Tibial artery (tissue), 4 donors: Measurements from ENCODE around the gene SPTBN2.

ENCODE experiments used
- DNase-seq, 2 donors: peaks; one replicate each; pipeline ENCODE4 v3.0.0-alpha.2; 2019
- H3K27ac ChIP-seq, 2 donors: fragments of 200-600 bp; sonication (generic) in 1 of 2; 1 replicate in 1 of 2; 2 replicates in 1 of 2; pipeline ENCODE4 v1.5.1; 2018 to 2019; ENCODE audit warnings: mild to moderate bottlenecking in 1 of 2
- H3K27me3 ChIP-seq, 2 donors: fragments of 200-600 bp; sonication (generic) in 1 of 2; one replicate each; pipeline versions ENCODE4 v1.5.1 to v1.6.0; 2016 to 2019
- H3K36me3 ChIP-seq, 3 donors: fragments of 200-600 bp; sonication (generic) in 2 of 3; one replicate each; pipeline ENCODE4 v1.5.1; 2016 to 2019; ENCODE audit warnings: mild to moderate bottlenecking in 2 of 3
- H3K4me1 ChIP-seq, 4 donors: fragments of 200-600 bp; sonication (generic) in 2 of 4; 1 replicate in 3 of 4; 2 replicates in 1 of 4; pipeline ENCODE4 v1.5.1; 2016 to 2019
- H3K4me3 ChIP-seq, 2 donors: fragments of 200-600 bp; sonication (generic) in 1 of 2; 1 replicate in 1 of 2; 2 replicates in 1 of 2; pipeline ENCODE4 v1.5.1; 2018 to 2019; ENCODE audit warnings: mild to moderate bottlenecking in 2 of 2
- H3K9me3 ChIP-seq, 3 donors: fragments of 200-600 bp; sonication (generic) in 1 of 3; one replicate each; pipeline ENCODE4 v1.5.1; 2016 to 2019
- intact Hi-C: fragments of 100-400 bp; cut with DNase I; formaldehyde crosslinking; loops from one replicate; pipeline ENCODE4 v1.15.0; 2023; ENCODE audit warnings: low total_unique reads
- TF ChIP-seq, protein P1 (sequence below), 2 experiments: fragments of 200-600 bp in 1 of 2; fragments of 450-650 bp in 1 of 2; IDR thresholded peaks; one replicate each; pipeline ENCODE4 v1.5.1; 2017 to 2019; ENCODE audit warnings: antibody characterized with exemption in 2 of 2, mild to moderate bottlenecking in 1 of 2, moderate library complexity in 1 of 2

SPTBN2 gene

DNA sequence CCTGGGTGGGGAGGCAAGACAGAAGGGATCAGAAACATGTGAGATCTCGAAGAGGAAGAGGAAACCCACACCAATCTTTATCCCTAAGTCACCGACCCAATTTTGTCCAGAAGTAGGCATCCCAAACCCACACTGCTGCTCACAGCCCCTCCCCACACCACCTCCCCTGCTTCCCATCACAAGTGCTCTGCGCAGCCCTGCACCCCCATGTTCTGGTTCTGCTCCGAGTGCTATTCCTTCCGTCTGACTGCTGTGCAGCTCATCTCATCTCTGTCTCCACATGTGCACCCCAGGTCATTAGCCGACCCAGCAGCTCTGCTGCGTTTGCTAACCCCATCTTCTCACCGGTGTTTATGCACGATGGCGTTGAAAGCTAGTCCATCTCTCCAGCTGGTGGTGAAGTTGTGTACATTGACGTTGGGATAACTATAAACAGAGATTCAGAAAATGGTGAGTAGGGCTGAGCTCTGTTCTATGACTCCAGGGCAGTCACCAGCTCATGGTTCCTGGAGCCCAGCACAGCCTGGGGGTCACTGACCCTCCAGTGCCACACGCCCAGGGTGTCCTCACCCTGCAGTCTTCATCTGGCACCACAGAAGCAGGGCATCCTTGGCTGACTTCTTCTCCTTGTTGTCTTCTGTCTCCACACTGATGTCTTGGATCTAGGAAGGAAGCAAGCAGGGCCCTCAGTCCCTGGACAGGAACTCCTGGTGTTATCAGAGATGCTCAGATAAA, 15.1 kb downstream of the SPTBN2 start:
- Histone ChIP-seq H3K4me1 (no peaks in the 10 kb centered on the region), H3K27me3 (peaks cover 0 to 17% of the 10 kb centered on the region in 2 donors), H3K36me3 (peaks cover 0 to 10% (median 0%) of the 10 kb centered on the region in 3 donors), H3K9me3 (no peaks in the 10 kb centered on the region), H3K27ac (no peak overlapping the region), H3K4me3 (no peak overlapping the region)
- intact Hi-C loops: no loop called here
- TF ChIP-seq, protein P1, sequence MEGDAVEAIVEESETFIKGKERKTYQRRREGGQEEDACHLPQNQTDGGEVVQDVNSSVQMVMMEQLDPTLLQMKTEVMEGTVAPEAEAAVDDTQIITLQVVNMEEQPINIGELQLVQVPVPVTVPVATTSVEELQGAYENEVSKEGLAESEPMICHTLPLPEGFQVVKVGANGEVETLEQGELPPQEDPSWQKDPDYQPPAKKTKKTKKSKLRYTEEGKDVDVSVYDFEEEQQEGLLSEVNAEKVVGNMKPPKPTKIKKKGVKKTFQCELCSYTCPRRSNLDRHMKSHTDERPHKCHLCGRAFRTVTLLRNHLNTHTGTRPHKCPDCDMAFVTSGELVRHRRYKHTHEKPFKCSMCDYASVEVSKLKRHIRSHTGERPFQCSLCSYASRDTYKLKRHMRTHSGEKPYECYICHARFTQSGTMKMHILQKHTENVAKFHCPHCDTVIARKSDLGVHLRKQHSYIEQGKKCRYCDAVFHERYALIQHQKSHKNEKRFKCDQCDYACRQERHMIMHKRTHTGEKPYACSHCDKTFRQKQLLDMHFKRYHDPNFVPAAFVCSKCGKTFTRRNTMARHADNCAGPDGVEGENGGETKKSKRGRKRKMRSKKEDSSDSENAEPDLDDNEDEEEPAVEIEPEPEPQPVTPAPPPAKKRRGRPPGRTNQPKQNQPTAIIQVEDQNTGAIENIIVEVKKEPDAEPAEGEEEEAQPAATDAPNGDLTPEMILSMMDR (IDR thresholded peaks at IDR 0.05): no peak
- DNase-seq: no peak

DNA sequence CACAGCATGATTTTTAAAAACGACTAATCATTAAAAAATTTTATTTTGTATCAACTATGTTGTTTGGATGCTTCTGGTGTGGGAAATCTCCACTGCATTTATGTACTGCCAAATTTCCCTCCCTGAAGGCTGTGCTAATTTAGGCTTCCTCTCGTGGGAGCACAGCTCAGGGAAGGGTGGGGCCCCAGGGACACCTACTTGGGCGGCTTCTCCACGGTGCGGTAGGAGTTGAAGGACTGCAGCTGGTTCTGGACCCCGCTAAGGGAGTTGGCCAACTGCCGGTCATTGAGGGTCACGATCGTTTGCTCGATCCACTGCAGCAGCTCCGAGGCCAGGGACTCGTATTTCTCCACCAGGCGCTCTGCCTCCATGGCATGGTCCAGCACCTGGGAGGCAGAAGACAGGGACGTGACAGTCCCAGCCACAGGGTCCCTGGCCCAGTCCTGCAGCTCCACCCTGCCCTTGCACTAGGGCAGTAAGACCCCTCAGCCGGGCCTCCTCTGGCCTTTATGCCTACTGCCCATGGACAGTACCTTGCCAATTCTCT, 18.6 kb downstream of the SPTBN2 start:
- Histone ChIP-seq H3K27me3 (peaks cover 0 to 4% of the 10 kb centered on the region in 2 donors), H3K4me1 (no peaks in the 10 kb centered on the region), H3K36me3 (peaks cover 0 to 27% (median 0%) of the 10 kb centered on the region in 3 donors), H3K4me3 (no peak overlapping the region), H3K9me3 (no peaks in the 10 kb centered on the region), H3K27ac (no peak overlapping the region)
- DNase-seq: no peak
- TF ChIP-seq, protein P1 (IDR thresholded peaks at IDR 0.05): no peak
- intact Hi-C loops: no loop called here

DNA sequence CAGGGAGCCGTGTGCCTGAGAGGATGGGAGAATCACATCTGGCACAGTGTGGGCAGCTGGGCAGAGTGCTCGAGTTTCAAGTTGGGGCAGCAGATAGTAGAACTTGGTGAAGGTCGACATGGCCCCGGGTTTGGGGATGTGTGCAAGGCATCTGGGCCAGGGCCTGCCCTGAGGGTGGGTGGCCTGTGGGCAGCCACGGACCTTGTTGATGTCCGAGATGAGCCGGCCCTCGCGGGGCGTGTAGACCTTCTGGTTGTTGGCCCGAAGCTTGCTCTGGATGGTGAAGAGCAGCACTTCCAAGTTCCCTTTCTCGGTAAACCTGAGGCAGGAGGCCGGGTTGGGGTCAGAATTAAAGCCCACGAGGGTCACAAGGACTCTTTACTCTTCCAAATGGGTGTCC, 20.3 kb downstream of the SPTBN2 start:
- intact Hi-C loops: no loop called here
- no peak overlapping the region for H3K27ac ChIP-seq
- DNase-seq: no peak
- peaks cover 0 to 34% (median 0%) of the 10 kb centered on the region in 3 donors for H3K36me3 ChIP-seq
- no peak overlapping the region for H3K4me3 ChIP-seq
- TF ChIP-seq, protein P1 (IDR thresholded peaks at IDR 0.05): no peak
- H3K9me3 ChIP-seq: no peaks in the 10 kb centered on the region
- no peaks in the 10 kb centered on the region for H3K27me3 ChIP-seq
- no peaks in the 10 kb centered on the region for H3K4me1 ChIP-seq

DNA sequence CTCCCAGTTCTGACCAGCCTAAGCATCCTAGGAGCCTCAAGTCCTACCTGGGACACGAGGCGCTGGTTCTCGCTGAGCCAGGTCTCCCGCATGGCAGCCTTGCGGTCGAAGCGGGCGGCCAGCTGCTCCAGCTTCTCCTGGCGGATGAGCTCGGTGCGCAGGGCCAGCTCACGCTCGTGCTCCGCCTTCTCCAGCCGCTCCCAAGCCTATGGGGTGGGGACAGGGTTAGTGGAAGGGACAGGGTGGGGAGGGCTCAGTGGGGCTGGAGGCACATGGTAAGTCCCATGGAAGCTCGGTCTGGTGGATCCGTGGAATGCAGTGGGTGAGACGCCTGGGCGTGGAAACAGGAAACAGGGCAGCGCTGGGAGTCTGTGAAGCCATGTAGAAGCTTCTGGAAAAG, 20.9 kb downstream of the SPTBN2 start:
- TF ChIP-seq, protein P1 (IDR thresholded peaks at IDR 0.05): no peak
- Histone ChIP-seq H3K4me1 (no peaks in the 10 kb centered on the region), H3K9me3 (no peaks in the 10 kb centered on the region), H3K27me3 (no peaks in the 10 kb centered on the region), H3K4me3 (no peak overlapping the region), H3K36me3 (peaks cover 0 to 34% (median 0%) of the 10 kb centered on the region in 3 donors), H3K27ac (no peak overlapping the region)
- no peak for DNase-seq
- intact Hi-C loops: no loop called here

DNA sequence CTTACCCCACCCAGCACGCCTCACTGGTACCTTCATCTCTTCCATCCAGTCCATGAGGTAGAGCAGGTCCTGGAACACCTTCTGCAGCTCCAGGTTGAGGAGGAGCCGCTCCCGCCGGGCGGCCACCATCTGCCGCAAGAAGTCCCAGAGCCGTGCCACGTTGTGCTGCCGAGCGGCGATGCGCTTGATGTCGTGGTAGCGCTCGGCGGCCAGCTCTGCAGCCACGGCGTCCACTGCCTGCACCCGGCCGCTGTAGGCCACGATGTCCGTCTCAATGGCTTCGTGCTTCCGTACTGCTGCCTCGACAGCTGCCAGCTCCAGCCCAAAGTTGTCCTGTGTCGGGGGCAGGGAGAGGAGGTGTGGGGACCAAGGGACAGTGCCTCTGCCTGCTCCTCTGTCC, 21.5 kb downstream of the SPTBN2 start:
- no peaks in the 10 kb centered on the region for H3K4me1 ChIP-seq
- intact Hi-C loops: no loop called here
- TF ChIP-seq, protein P1 (IDR thresholded peaks at IDR 0.05): no peak
- no peak for DNase-seq
- H3K27ac ChIP-seq: no peak overlapping the region
- no peaks in the 10 kb centered on the region for H3K27me3 ChIP-seq
- no peaks in the 10 kb centered on the region for H3K9me3 ChIP-seq
- H3K4me3 ChIP-seq: no peak overlapping the region
- peaks cover 0 to 34% (median 0%) of the 10 kb centered on the region in 3 donors for H3K36me3 ChIP-seq
